Liver (tissue), 9 donors: ENCODE data around the gene DSC2. TPM values are rescaled to one million over a fixed set of nuclear protein-coding genes. Genes with fewer than 3 reads are reported as not detected.

Experiments
- DNase-seq: peaks from one replicate; pipeline ENCODE4 v3.0.0-alpha.2; 2017; ENCODE audit warnings: low spot score
- H3K27ac ChIP-seq, 2 donors: one replicate each; pipeline ENCODE4 v1.7.0; 2013; ENCODE audit warnings: inconsistent platforms in 2 of 2, low read length in 2 of 2, control low read depth in 1 of 2, low read depth in 1 of 2, mild to moderate bottlenecking in 1 of 2
- H3K27me3 ChIP-seq, 4 donors: one replicate each; pipeline versions ENCODE4 v1.6.1 to v1.7.0; 2013; ENCODE audit warnings: low read length in 3 of 4, inconsistent platforms in 1 of 4, mild to moderate bottlenecking in 1 of 4, moderate library complexity in 1 of 4; ENCODE audit not compliant: control insufficient read depth in 4 of 4, insufficient read depth in 4 of 4
- H3K36me3 ChIP-seq, 4 donors: one replicate each; pipeline versions ENCODE4 v1.6.1 to v1.7.0; 2013; ENCODE audit warnings: low read length in 3 of 4, mild to moderate bottlenecking in 3 of 4, low read depth in 1 of 4, moderate library complexity in 1 of 4; ENCODE audit not compliant: control insufficient read depth in 4 of 4, insufficient read depth in 3 of 4
- H3K4me1 ChIP-seq, 4 donors: one replicate each; pipeline versions ENCODE4 v1.6.1 to v1.7.0; 2013; ENCODE audit warnings: low read length in 3 of 4, mild to moderate bottlenecking in 3 of 4, moderate library complexity in 1 of 4; ENCODE audit not compliant: control insufficient read depth in 4 of 4, insufficient read depth in 4 of 4
- H3K4me3 ChIP-seq, 3 donors: one replicate each; pipeline versions ENCODE4 v1.6.1 to v1.7.0; 2013; ENCODE audit warnings: low read length in 3 of 3, control low read depth in 1 of 3, low read depth in 1 of 3, mild to moderate bottlenecking in 1 of 3
- H3K9ac ChIP-seq, 2 donors: one replicate each; pipeline ENCODE4 v1.7.0; 2013; ENCODE audit warnings: low read length in 2 of 2, mild to moderate bottlenecking in 2 of 2, moderate library complexity in 2 of 2, control low read depth in 1 of 2, low read depth in 1 of 2
- H3K9me3 ChIP-seq, 4 donors: one replicate each; pipeline versions ENCODE4 v1.6.1 to v1.7.0; 2013; ENCODE audit warnings: low read length in 3 of 4; ENCODE audit not compliant: control insufficient read depth in 4 of 4
- EGR1 ChIP-seq, 2 donors: IDR thresholded peaks; 2 replicates each; pipeline ENCODE4 v1.6.1; 2016 to 2018; ENCODE audit warnings: antibody characterized with exemption in 2 of 2, low read depth in 2 of 2
- FOXA2 ChIP-seq: IDR thresholded peaks from 2 replicates; pipeline ENCODE4 v1.6.1; 2016; ENCODE audit warnings: antibody characterized with exemption
- MAX ChIP-seq: IDR thresholded peaks from 2 replicates; pipeline ENCODE4 v1.6.1; 2016; ENCODE audit warnings: antibody characterized with exemption
- NR2F2 ChIP-seq: IDR thresholded peaks from 2 replicates; pipeline ENCODE4 v1.6.1; 2016; ENCODE audit warnings: antibody characterized with exemption
- RAD21 ChIP-seq, 2 donors: IDR thresholded peaks; 2 replicates each; pipeline ENCODE4 v1.6.1; 2016; ENCODE audit warnings: antibody characterized with exemption in 2 of 2, mild to moderate bottlenecking in 2 of 2
- TAF1 ChIP-seq: conservative IDR thresholded peaks from 2 replicates; pipeline ENCODE4 v1.6.1; 2016; ENCODE audit warnings: antibody characterized with exemption, mild to moderate bottlenecking
- WGBS: extraction: QIAGEN DNeasy Blood & Tissue Kit; methylation state at CpG from one replicate; pipeline ENCODE4 v1.1.7; 2013; 5-methylcytosine and 5-hydroxymethylcytosine counted together
- polyA plus RNA-seq, 2 donors: library from polyadenylated mRNA; stranded (reverse) in 1 of 2; unstranded in 1 of 2; fragments of 200-250 nt in 1 of 2; fragments of >200 nt in 1 of 2; fragmentation: Nextera tagmentation in 1 of 2; extraction: Ambion mirVana in 1 of 2; gene quantifications; one replicate each; pipeline versions ENCODE4 v1.2.1 to v1.2.3, GENCODE V29; 2013 to 2015
- total RNA-seq, 2 donors: library from RNA; depleted of rRNA; stranded (reverse); fragments of >200 nt; gene quantifications; one replicate each; pipeline ENCODE4 v1.2.3, GENCODE V29; 2014
- donor health status: healthy.
- donor health status: healthy.
- donor health status: healthy.
- donor health status: healthy.
- donor health status: healthy.

The DSC2 gene
- total and polyA plus RNA-seq, 4 donors: 3.7 to 16.4 (median 7.4) TPM

- no peak for DNase-seq
- Histone ChIP-seq H3K9me3 (no peaks in the 10 kb centered on the region), H3K27ac (no peak overlapping the region), H3K4me1 (no peaks in the 10 kb centered on the region), H3K4me3 (no peak overlapping the region), H3K9ac (no peak overlapping the region), H3K36me3 (no peaks in the 10 kb centered on the region), H3K27me3 (no peaks in the 10 kb centered on the region)
- TF ChIP-seq RAD21 (IDR thresholded peaks at IDR 0.05): no peak
- no peak for TF ChIP-seq FOXA2
- no peak for TF ChIP-seq EGR1 (IDR thresholded peaks at IDR 0.05; ENCODE audit: low read depth in 2 of 2)
- TF ChIP-seq NR2F2: no peak
- no peak for TF ChIP-seq MAX
- TF ChIP-seq TAF1: no peak
- WGBS: 92% methylated on average over 4 of the region's 4 CpGs
These were observed 91.6 kb downstream of the DSC2 start for GRCh38 chr18:31010601-31011000.

Other genes starting within 250 kb of the DSC2 start
- gene DSC3, start 59.7 kb downstream of the DSC2 start, total RNA-seq: under 1 TPM; under 0.01 to 0.05 TPM
- under 1 TPM in 1 of 2 donors, not detected in 1; 0.06 TPM for gene DSC3, start 59.7 kb downstream of the DSC2 start, polyA plus RNA-seq
- gene DSC1, start 60.4 kb upstream of the DSC2 start, total RNA-seq: not detected
- not detected for gene DSC1, start 60.4 kb upstream of the DSC2 start, polyA plus RNA-seq
- gene DSG1, start 215.7 kb upstream of the DSC2 start, total RNA-seq: 1 to 10 TPM in 1 of 2 donors, under 1 TPM in 1; 0.61 to 2.9 TPM
- under 1 TPM; 0.13 to 0.69 TPM for gene DSG1, start 215.7 kb upstream of the DSC2 start, polyA plus RNA-seq